Fibroblast of skin of right quadriceps (primary cell): Measurements from ENCODE around the gene DMBT1.

Experiments used
- DNase-seq: peaks from one replicate; pipeline ENCODE4 v3.0.0-alpha.2; 2013

The DMBT1 gene

GRCh38 chr10:122560279-122560804 lies at the start of gene DMBT1:
Gene DMBT1 (plus strand): TSS chr10:122560754. CDS start chr10:122560771, 17 bp downstream.
- DNase-seq = no peak

GRCh38 chr10:122513053-122513452 lies 47.5 kb upstream of the DMBT1 start:
- no peak for DNase-seq

- DNase-seq = peak; percentile 36
These were observed 46.3 kb upstream of the DMBT1 start for GRCh38 chr10:122514045-122514840.

- DNase-seq = no peak
These were observed 45.5 kb upstream of the DMBT1 start for GRCh38 chr10:122515022-122515424.

GRCh38 chr10:122515588-122516231 lies 44.8 kb upstream of the DMBT1 start:
- DNase-seq = peak; percentile 23

GRCh38 chr10:122516734-122517133 lies 43.8 kb upstream of the DMBT1 start:
- DNase-seq = no peak

- no peak for DNase-seq
These were observed 41.4 kb upstream of the DMBT1 start for GRCh38 chr10:122519144-122519543.

- no peak for DNase-seq
These were observed 40.7 kb upstream of the DMBT1 start for GRCh38 chr10:122519873-122520272.

- no peak for DNase-seq
These were observed 39.5 kb upstream of the DMBT1 start for GRCh38 chr10:122521011-122521410.

GRCh38 chr10:122524811-122525210 lies 35.7 kb upstream of the DMBT1 start:
- DNase-seq = no peak

GRCh38 chr10:122525788-122526187 lies 34.8 kb upstream of the DMBT1 start:
- no peak for DNase-seq

- DNase-seq = no peak
These were observed 33.7 kb upstream of the DMBT1 start for GRCh38 chr10:122526892-122527291.

GRCh38 chr10:122530177-122530576 lies 30.4 kb upstream of the DMBT1 start:
- DNase-seq = no peak

- no peak for DNase-seq
These were observed 29.3 kb upstream of the DMBT1 start for GRCh38 chr10:122531261-122531660.

- no peak for DNase-seq
These were observed 28.6 kb upstream of the DMBT1 start for GRCh38 chr10:122531939-122532338.

GRCh38 chr10:122532601-122533296 lies 27.8 kb upstream of the DMBT1 start:
- DNase-seq = no peak

- DNase-seq = no peak
These were observed 23.0 kb upstream of the DMBT1 start for GRCh38 chr10:122537545-122537944.

- no peak for DNase-seq
These were observed 19.0 kb upstream of the DMBT1 start for GRCh38 chr10:122541541-122542002.

- DNase-seq = no peak
These were observed 16.7 kb upstream of the DMBT1 start for GRCh38 chr10:122543676-122544445.

GRCh38 chr10:122544493-122544892 lies 16.1 kb upstream of the DMBT1 start:
- DNase-seq = no peak

GRCh38 chr10:122546242-122546641 lies 14.3 kb upstream of the DMBT1 start:
- DNase-seq = no peak

GRCh38 chr10:122548407-122549085 lies 12.0 kb upstream of the DMBT1 start:
- no peak for DNase-seq
